Naive thymus-derived CD8-positive, alpha-beta T cell (primary cell): ENCODE data around the gene STX12. TPM values are rescaled to one million over a fixed set of nuclear protein-coding genes. Genes with fewer than 3 reads are reported as not detected.
"Not testable (repeated sequence)": the region's sequence is repeated elsewhere in the genome, so short reads cannot be mapped to it uniquely, and the experiment has no call there.

Experiments
- ATAC-seq, 2 donors: fragments of 150-1000 bp; cut with Tn5 transposase in 1 of 2; sonication (Bioruptor Pico), chemical (Tn5 transposase) in 1 of 2; 1 replicate in 1 of 2; 2 replicates in 1 of 2; pipeline ENCODE4 v1.10.0; 2021; ENCODE audit warnings: mild to moderate bottlenecking in 2 of 2, moderate library complexity in 2 of 2
- POLR2A ChIA-PET: fragments of 350-600 bp; sonication (Branson Sonifier 250); formaldehyde crosslinking; loops from one replicate; lab custom pipeline; 2021; ENCODE audit warnings: antibody characterized with exemption; lab: Charles Lee
- DNase-seq, 10 donors: peaks; one replicate each; pipeline versions ENCODE4 v3.0.0 to v3.0.0-alpha.2; 2020 to 2022
- H3K27ac Mint-ChIP-seq, 10 donors: one replicate each; pipeline ENCODE4 v1.8.0; 2020 to 2022; ENCODE audit warnings: mild to moderate bottlenecking in 10 of 10, mixed read lengths in 10 of 10, moderate library complexity in 4 of 10, inconsistent platforms in 1 of 10
- H3K27me3 Mint-ChIP-seq, 5 donors: one replicate each; pipeline ENCODE4 v1.8.0; 2021 to 2022; ENCODE audit warnings: mixed read lengths in 5 of 5
- H3K36me3 Mint-ChIP-seq, 3 donors: one replicate each; pipeline ENCODE4 v1.8.0; 2020 to 2022; ENCODE audit warnings: mixed read lengths in 3 of 3, mild to moderate bottlenecking in 2 of 3, inconsistent platforms in 1 of 3
- H3K4me1 Mint-ChIP-seq, 4 donors: one replicate each; pipeline ENCODE4 v1.8.0; 2021 to 2022; ENCODE audit warnings: mixed read lengths in 4 of 4
- H3K4me3 Mint-ChIP-seq, 10 donors: one replicate each; pipeline ENCODE4 v1.8.0; 2020 to 2022; ENCODE audit warnings: mild to moderate bottlenecking in 10 of 10, mixed read lengths in 10 of 10, moderate library complexity in 6 of 10, inconsistent platforms in 1 of 10
- H3K9me3 Mint-ChIP-seq, 9 donors: one replicate each; pipeline ENCODE4 v1.8.0; 2020 to 2022; ENCODE audit warnings: mixed read lengths in 9 of 9, mild to moderate bottlenecking in 3 of 9, inconsistent platforms in 1 of 9, moderate library complexity in 1 of 9
- polyA plus RNA-seq, 3 donors: library from polyadenylated mRNA; unstranded; fragments of 300-500 nt; fragmentation: Illumina TruSeq; gene quantifications; one replicate each; pipeline ENCODE4 v1.2.3, GENCODE V29; 2021
- total RNA-seq, 8 experiments: library from RNA in 2 of 8; stranded (reverse) in 2 of 8; gene quantifications; one replicate each; pipeline ENCODE4 v1.2.3 and lab custom pipeline; 2021 to 2026

STX12 gene
- total and polyA plus RNA-seq, 5 experiments from 2014 or later = 9.2 to 26.5 (median 12.3) TPM

- POLR2A ChIA-PET = no interaction called here
- ATAC-seq (no peak), DNase-seq (no peak)
- no peak overlapping the region for H3K4me3 Mint-ChIP-seq
- no peak overlapping the region for H3K27ac Mint-ChIP-seq
- no peaks in the 10 kb centered on the region for H3K4me1 Mint-ChIP-seq
- peaks cover 0 to 60% (median 11%) of the 10 kb centered on the region in 3 donors for H3K36me3 Mint-ChIP-seq
- H3K27me3 Mint-ChIP-seq = no peaks in the 10 kb centered on the region
- no peaks in the 10 kb centered on the region for H3K9me3 Mint-ChIP-seq
Measured at GRCh38 chr1:27809883-27810282, 36.9 kb downstream of the STX12 start.

- DNase-seq = no peak
- no peak overlapping the region for H3K4me3 Mint-ChIP-seq
- peaks cover 0 to 56% (median 13%) of the 10 kb centered on the region in 3 donors for H3K36me3 Mint-ChIP-seq
- H3K4me1 Mint-ChIP-seq = peaks cover 0 to 2% (median 0%) of the 10 kb centered on the region in 4 donors
- POLR2A ChIA-PET = interaction anchor here (0.7 kb wide), 1 partner anchor 51 kb away, joined by 3 read pairs; no protein-coding TSS in a partner anchor
- ATAC-seq = no peak
- no peaks in the 10 kb centered on the region for H3K9me3 Mint-ChIP-seq
- peak overlapping the region in 1 of 10 donors; percentile 84 for H3K27ac Mint-ChIP-seq
- no peaks in the 10 kb centered on the region for H3K27me3 Mint-ChIP-seq
Measured at GRCh38 chr1:27811741-27812500, 38.9 kb downstream of the STX12 start.

- Mint-ChIP-seq H3K27ac (peak overlapping the region in 2 of 10 donors; percentile 19 to 31), H3K36me3 (peaks cover 1 to 75% (median 28%) of the 10 kb centered on the region in 3 donors), H3K4me3 (no peak overlapping the region), H3K4me1 (peaks cover 0 to 2% (median 0%) of the 10 kb centered on the region in 4 donors), H3K9me3 (no peaks in the 10 kb centered on the region), H3K27me3 (no peaks in the 10 kb centered on the region)
- DNase-seq (no peak), ATAC-seq (no peak)
- POLR2A ChIA-PET = interaction anchor here (0.7 kb wide), 1 partner anchor 16 kb away, joined by 6 read pairs; no protein-coding TSS in a partner anchor
Measured at GRCh38 chr1:27816921-27817630, 44.1 kb downstream of the STX12 start.

- Mint-ChIP-seq H3K27ac (no peak overlapping the region), H3K4me1 (no peaks in the 10 kb centered on the region), H3K4me3 (no peak overlapping the region), H3K27me3 (no peaks in the 10 kb centered on the region), H3K9me3 (no peaks in the 10 kb centered on the region), H3K36me3 (peaks cover 5 to 52% (median 22%) of the 10 kb centered on the region in 3 donors)
- POLR2A ChIA-PET = no interaction called here
- no peak for DNase-seq
- no peak for ATAC-seq
Measured at GRCh38 chr1:27821761-27822315, 48.8 kb downstream of the STX12 start.

GRCh38 chr1:27823784-27824183 lies 50.8 kb downstream of the STX12 start:
- ATAC-seq (no peak), DNase-seq (no peak)
- H3K27ac Mint-ChIP-seq = no peak overlapping the region
- no peak overlapping the region for H3K4me3 Mint-ChIP-seq
- POLR2A ChIA-PET = interaction anchor here (0.7 kb wide), 1 partner anchor 167 kb away, joined by 3 read pairs; no protein-coding TSS in a partner anchor
- peaks cover 5 to 35% (median 15%) of the 10 kb centered on the region in 3 donors for H3K36me3 Mint-ChIP-seq
- no peaks in the 10 kb centered on the region for H3K27me3 Mint-ChIP-seq
- H3K4me1 Mint-ChIP-seq = no peaks in the 10 kb centered on the region
- H3K9me3 Mint-ChIP-seq = no peaks in the 10 kb centered on the region

- no peak overlapping the region for H3K27ac Mint-ChIP-seq
- no peak for ATAC-seq
- H3K27me3 Mint-ChIP-seq = no peaks in the 10 kb centered on the region
- H3K4me1 Mint-ChIP-seq = peaks cover 0 to 1% (median 0%) of the 10 kb centered on the region in 4 donors
- H3K36me3 Mint-ChIP-seq = peaks cover 5 to 31% (median 12%) of the 10 kb centered on the region in 3 donors
- H3K4me3 Mint-ChIP-seq = no peak overlapping the region
- H3K9me3 Mint-ChIP-seq = no peaks in the 10 kb centered on the region
- no peak for DNase-seq
- POLR2A ChIA-PET = no interaction called here
Measured at GRCh38 chr1:27824411-27824810, 51.4 kb downstream of the STX12 start.

- Mint-ChIP-seq H3K27ac (peak overlapping the region in 9 of 10 donors; percentile 47 to 96 (median 69)), H3K36me3 (peaks cover 0 to 20% (median 0%) of the 10 kb centered on the region in 3 donors), H3K4me1 (peaks cover 8 to 40% (median 27%) of the 10 kb centered on the region in 4 donors), H3K4me3 (peak overlapping the region; percentile 88 to 96 (median 92))
- ATAC-seq, DNase-seq, H3K9me3 Mint-ChIP-seq, H3K27me3 Mint-ChIP-seq: not testable (repeated sequence)
- POLR2A ChIA-PET = interaction anchor here (0.7 to 2.5 kb wide), 4 partner anchors 16 to 131 kb away, joined by 3 to 18 read pairs (median 4); partner anchors contain the start of genes FAM76A, THEMIS2 and XKR8
Measured at GRCh38 chr1:27829339-27829960, 56.4 kb downstream of the STX12 start.

GRCh38 chr1:27830621-27831440 lies 57.8 kb downstream of the STX12 start, which contains the start of gene PPP1R8:
Gene PPP1R8, plus strand, starts transcription at chr1:27830782. Its CDS starts 54 bp downstream, at chr1:27830836.
- Mint-ChIP-seq H3K9me3 (no peaks in the 10 kb centered on the region), H3K4me3 (peak within 1 kb of the TSS; percentile 88 to 96 (median 92)), H3K27ac (peak within 1 kb of the TSS; percentile 84 to 96 (median 94)), H3K27me3 (no peaks in the 10 kb centered on the region), H3K4me1 (peaks cover 8 to 52% (median 36%) of the 10 kb centered on the region in 4 donors), H3K36me3 (peaks cover 0 to 34% (median 0%) of the 10 kb centered on the region in 3 donors)
- DNase-seq (peak; percentile 77 to 89 (median 85)), ATAC-seq (peak; percentile 98 to 99)
- POLR2A ChIA-PET = interaction anchor here (0.6 to 2.5 kb wide), 14 partner anchors 12 to 1394 kb away, joined by 3 to 18 read pairs (median 4); partner anchors contain the start of genes FAM76A, IFI6, STX12 and THEMIS2

- peak overlapping the region; percentile 69 to 96 (median 94) for H3K27ac Mint-ChIP-seq
- H3K4me3 Mint-ChIP-seq = peak overlapping the region; percentile 88 to 96 (median 92)
- no peak for ATAC-seq
- DNase-seq = no peak
- H3K9me3 Mint-ChIP-seq = no peaks in the 10 kb centered on the region
- H3K36me3 Mint-ChIP-seq = peaks cover 0 to 38% (median 0%) of the 10 kb centered on the region in 3 donors
- POLR2A ChIA-PET = interaction anchor here (0.6 to 2.5 kb wide), 3 partner anchors 59 to 223 kb away, joined by 4 to 18 read pairs (median 5); partner anchors contain the start of genes FAM76A and STX12
- H3K4me1 Mint-ChIP-seq = peaks cover 8 to 55% (median 38%) of the 10 kb centered on the region in 4 donors
- no peaks in the 10 kb centered on the region for H3K27me3 Mint-ChIP-seq
Measured at GRCh38 chr1:27831568-27832410, 58.8 kb downstream of the STX12 start.

- Mint-ChIP-seq H3K36me3 (peaks cover 0 to 45% (median 0%) of the 10 kb centered on the region in 3 donors), H3K4me3 (peak overlapping the region in 7 of 10 donors; percentile 91 to 96 (median 93)), H3K27ac (peak overlapping the region in 2 of 10 donors; percentile 50 to 58), H3K27me3 (no peaks in the 10 kb centered on the region), H3K9me3 (no peaks in the 10 kb centered on the region), H3K4me1 (peaks cover 8 to 55% (median 38%) of the 10 kb centered on the region in 4 donors)
- ATAC-seq (no peak), DNase-seq (no peak)
- POLR2A ChIA-PET = interaction anchor here (0.5 to 0.6 kb wide), 4 partner anchors 16 to 256 kb away, joined by 4 to 6 read pairs (median 6); no protein-coding TSS in a partner anchor
Measured at GRCh38 chr1:27832762-27833161, 59.7 kb downstream of the STX12 start.
